Measurements from ENCODE around the gene ARHGEF4. TPM values are rescaled to one million over a fixed set of nuclear protein-coding genes. Genes with fewer than 3 reads are reported as not detected.

The ARHGEF4 gene
- total RNA-seq, 4 donors from 2014 or later = 108 to 378 (median 134) TPM

GRCh38 chr2:130972410-130972809, 135.7 kb downstream of the ARHGEF4 start:
- TF ChIP-seq POLR2AphosphoS5 (IDR thresholded peaks at IDR 0.05) (no peak), POLR2A (IDR thresholded peaks at IDR 0.05) (no peak), EP300 (IDR thresholded peaks at IDR 0.05) (no peak), CTCF (IDR thresholded peaks at IDR 0.05) (no peak)
- no peaks in the 10 kb centered on the region for H3K4me1 ChIP-seq

GRCh38 chr2:130975729-130976128, 139.0 kb downstream of the ARHGEF4 start:
- H3K9me3 ChIP-seq = no peaks in the 10 kb centered on the region
- no peak for DNase-seq (ENCODE audit: low spot score in 2 of 2)
- TF ChIP-seq POLR2A (IDR thresholded peaks at IDR 0.05) (no peak), CTCF (IDR thresholded peaks at IDR 0.05) (no peak), EP300 (IDR thresholded peaks at IDR 0.05) (no peak), POLR2AphosphoS5 (IDR thresholded peaks at IDR 0.05) (no peak)
- H3K4me1 ChIP-seq = no peaks in the 10 kb centered on the region
- WGBS = 86% methylated on average over 11 of the region's 11 CpGs
- H3K36me3 ChIP-seq = no peaks in the 10 kb centered on the region
- no peak overlapping the region for H3K4me3 ChIP-seq
- no peak overlapping the region for H3K27ac ChIP-seq
- H3K27me3 ChIP-seq = no peaks in the 10 kb centered on the region

More at GRCh38 chr2:130972410-130972809, 135.7 kb downstream of the ARHGEF4 start:
- DNase-seq (ENCODE audit: low spot score in 2 of 2) = no peak
- WGBS = 80% methylated on average over 1 of the region's 1 CpG
- Histone ChIP-seq H3K36me3 (no peaks in the 10 kb centered on the region), H3K4me3 (no peak overlapping the region), H3K9me3 (no peaks in the 10 kb centered on the region), H3K27ac (no peak overlapping the region), H3K27me3 (no peaks in the 10 kb centered on the region)

GRCh38 chr2:130976591-130977237, 140.0 kb downstream of the ARHGEF4 start:
- TF ChIP-seq EP300 (IDR thresholded peaks at IDR 0.05) (no peak), POLR2A (IDR thresholded peaks at IDR 0.05) (no peak), POLR2AphosphoS5 (IDR thresholded peaks at IDR 0.05) (no peak), CTCF (IDR thresholded peaks at IDR 0.05) (no peak)
- Histone ChIP-seq H3K9me3 (no peaks in the 10 kb centered on the region), H3K27ac (no peak overlapping the region), H3K4me3 (no peak overlapping the region), H3K27me3 (no peaks in the 10 kb centered on the region), H3K36me3 (no peaks in the 10 kb centered on the region), H3K4me1 (no peaks in the 10 kb centered on the region)
- WGBS = 91% methylated on average over 10 of the region's 10 CpGs
- no peak for DNase-seq (ENCODE audit: low spot score in 2 of 2)

GRCh38 chr2:130977461-130978050, 140.8 kb downstream of the ARHGEF4 start:
- no peak overlapping the region for H3K4me3 ChIP-seq
- no peaks in the 10 kb centered on the region for H3K36me3 ChIP-seq
- H3K4me1 ChIP-seq = no peaks in the 10 kb centered on the region
- no peak overlapping the region for H3K27ac ChIP-seq
- H3K27me3 ChIP-seq = no peaks in the 10 kb centered on the region
- DNase-seq (ENCODE audit: low spot score in 2 of 2) = no peak
- WGBS = 87% methylated on average over 5 of the region's 5 CpGs
- no peak for TF ChIP-seq POLR2A (IDR thresholded peaks at IDR 0.05)
- TF ChIP-seq EP300 (IDR thresholded peaks at IDR 0.05) = no peak
- no peak for TF ChIP-seq CTCF (IDR thresholded peaks at IDR 0.05)
- TF ChIP-seq POLR2AphosphoS5 (IDR thresholded peaks at IDR 0.05) = no peak
- H3K9me3 ChIP-seq = no peaks in the 10 kb centered on the region

- Histone ChIP-seq H3K4me3 (no peak overlapping the region), H3K36me3 (no peaks in the 10 kb centered on the region), H3K27ac (no peak overlapping the region), H3K9me3 (no peaks in the 10 kb centered on the region), H3K4me1 (no peaks in the 10 kb centered on the region), H3K27me3 (no peaks in the 10 kb centered on the region)
- 50% methylated on average over 1 of the region's 1 CpG for WGBS
- TF ChIP-seq POLR2A (IDR thresholded peaks at IDR 0.05) (no peak), EP300 (IDR thresholded peaks at IDR 0.05) (no peak), CTCF (IDR thresholded peaks at IDR 0.05) (no peak), POLR2AphosphoS5 (IDR thresholded peaks at IDR 0.05) (no peak)
- no peak for DNase-seq (ENCODE audit: low spot score in 2 of 2)
These were observed 145.0 kb downstream of the ARHGEF4 start for GRCh38 chr2:130981667-130982066.

All from suprapubic skin (tissue), 4 donors.